ENCODE data around the gene PCSK6.

Gene PCSK6

GRCh38 chr15:101522621-101523559 lies 33.4 kb upstream of the PCSK6 start:
- no peak for DNase-seq (ENCODE audit: low read depth, low spot score)

GRCh38 chr15:101522091-101522490 lies 32.6 kb upstream of the PCSK6 start:
- no peak for DNase-seq (ENCODE audit: low read depth, low spot score)

- DNase-seq (ENCODE audit: low read depth, low spot score) = no peak
Observed at GRCh38 chr15:101521591-101521990, 32.1 kb upstream of the PCSK6 start.

GRCh38 chr15:101521069-101521468 lies 31.6 kb upstream of the PCSK6 start:
- no peak for DNase-seq (ENCODE audit: low read depth, low spot score)

GRCh38 chr15:101520395-101520794 lies 30.9 kb upstream of the PCSK6 start:
- no peak for DNase-seq (ENCODE audit: low read depth, low spot score)

- no peak for DNase-seq (ENCODE audit: low read depth, low spot score)
Observed at GRCh38 chr15:101517504-101517903, 28.0 kb upstream of the PCSK6 start.

- no peak for DNase-seq (ENCODE audit: low read depth, low spot score)
Observed at GRCh38 chr15:101514318-101514717, 24.8 kb upstream of the PCSK6 start.

- no peak for DNase-seq (ENCODE audit: low read depth, low spot score)
Observed at GRCh38 chr15:101511717-101512116, 22.2 kb upstream of the PCSK6 start.

- DNase-seq (ENCODE audit: low read depth, low spot score) = no peak
Observed at GRCh38 chr15:101510212-101511197, 21.0 kb upstream of the PCSK6 start.

GRCh38 chr15:101509279-101509678 lies 19.8 kb upstream of the PCSK6 start:
- no peak for DNase-seq (ENCODE audit: low read depth, low spot score)

- no peak for DNase-seq (ENCODE audit: low read depth, low spot score)
Observed at GRCh38 chr15:101506491-101506890, 17.0 kb upstream of the PCSK6 start.

- no peak for DNase-seq (ENCODE audit: low read depth, low spot score)
Observed at GRCh38 chr15:101505610-101506337, 16.3 kb upstream of the PCSK6 start.

- DNase-seq (ENCODE audit: low read depth, low spot score) = no peak
Observed at GRCh38 chr15:101504866-101505609, 15.5 kb upstream of the PCSK6 start.

GRCh38 chr15:101504373-101504772 lies 14.9 kb upstream of the PCSK6 start:
- DNase-seq (ENCODE audit: low read depth, low spot score) = no peak

- no peak for DNase-seq (ENCODE audit: low read depth, low spot score)
Observed at GRCh38 chr15:101503296-101503599, 13.7 kb upstream of the PCSK6 start.

GRCh38 chr15:101502572-101503295 lies 13.2 kb upstream of the PCSK6 start:
- DNase-seq (ENCODE audit: low read depth, low spot score) = no peak

- no peak for DNase-seq (ENCODE audit: low read depth, low spot score)
Observed at GRCh38 chr15:101501703-101502373, 12.3 kb upstream of the PCSK6 start.

- no peak for DNase-seq (ENCODE audit: low read depth, low spot score)
Observed at GRCh38 chr15:101500865-101501551, 11.5 kb upstream of the PCSK6 start.
